GM18867 (cell line): ENCODE results near the gene RBFOX1.

Source experiments
- ATAC-seq: cut with Tn5 transposase; IDR thresholded peaks from one replicate; pipeline ENCODE4 v1.9.1; 2021; ENCODE audit warnings: mild to moderate bottlenecking, moderate library complexity; ENCODE audit not compliant: unreplicated experiment

Gene RBFOX1

GRCh38 chr16:7332611-7333010, at the start of gene RBFOX1:
RBFOX1 (plus strand) TSS chr16:7332845.
- no peak for ATAC-seq

GRCh38 chr16:7284780-7285179, 47.9 kb upstream of the RBFOX1 start:
- no peak for ATAC-seq

GRCh38 chr16:7285520-7285919, 47.1 kb upstream of the RBFOX1 start:
- no peak for ATAC-seq

GRCh38 chr16:7289299-7289698, 43.3 kb upstream of the RBFOX1 start:
- ATAC-seq: no peak

GRCh38 chr16:7290682-7291081, 42.0 kb upstream of the RBFOX1 start:
- ATAC-seq: no peak

- no peak for ATAC-seq
Measured at GRCh38 chr16:7294020-7294419, 38.6 kb upstream of the RBFOX1 start.

GRCh38 chr16:7303052-7303610, 29.5 kb upstream of the RBFOX1 start:
- no peak for ATAC-seq

GRCh38 chr16:7303660-7304200, 28.9 kb upstream of the RBFOX1 start:
- no peak for ATAC-seq

- no peak for ATAC-seq
Measured at GRCh38 chr16:7304279-7304678, 28.4 kb upstream of the RBFOX1 start.

GRCh38 chr16:7304958-7305357, 27.7 kb upstream of the RBFOX1 start:
- no peak for ATAC-seq

GRCh38 chr16:7313170-7313569, 19.5 kb upstream of the RBFOX1 start:
- no peak for ATAC-seq

GRCh38 chr16:7314163-7314562, 18.5 kb upstream of the RBFOX1 start:
- ATAC-seq: no peak

GRCh38 chr16:7315813-7316212, 16.8 kb upstream of the RBFOX1 start:
- ATAC-seq: no peak

GRCh38 chr16:7316281-7316888, 16.3 kb upstream of the RBFOX1 start:
- ATAC-seq: no peak

GRCh38 chr16:7317982-7318381, 14.7 kb upstream of the RBFOX1 start:
- no peak for ATAC-seq

GRCh38 chr16:7318686-7319085, 14.0 kb upstream of the RBFOX1 start:
- no peak for ATAC-seq

- ATAC-seq: no peak
Measured at GRCh38 chr16:7319514-7319913, 13.1 kb upstream of the RBFOX1 start.

GRCh38 chr16:7321661-7322060, 11.0 kb upstream of the RBFOX1 start:
- no peak for ATAC-seq

- no peak for ATAC-seq
Measured at GRCh38 chr16:7324321-7324720, 8.3 kb upstream of the RBFOX1 start.

GRCh38 chr16:7325834-7326233, 6.8 kb upstream of the RBFOX1 start:
- ATAC-seq: no peak

GRCh38 chr16:7330709-7331108, 1.9 kb upstream of the RBFOX1 start:
- ATAC-seq: no peak

- no peak for ATAC-seq
Measured at GRCh38 chr16:7331997-7332396, 648 bp upstream of the RBFOX1 start.
